Chondrocyte (in vitro differentiated cells): ENCODE measurements around the gene CFAP58. TPM values are rescaled to one million over a fixed set of nuclear protein-coding genes. Genes with fewer than 3 reads are reported as not detected.
A peak's percentile ranks its signal among the peaks of the same experiment; 100 is the strongest.

ENCODE experiments used
- DNase-seq: peaks from one replicate; pipeline ENCODE4 v3.0.0; 2021; ENCODE audit warnings: mixed read lengths, low spot score
- H3K27ac Mint-ChIP-seq: one replicate; pipeline ENCODE4 v1.8.0; 2021; ENCODE audit warnings: mild to moderate bottlenecking, moderate library complexity, mixed read lengths; ENCODE audit not compliant: unreplicated experiment
- H3K27me3 Mint-ChIP-seq: 2 replicates; pipeline ENCODE4 v1.8.0; 2021; ENCODE audit warnings: low read depth, mixed read lengths
- H3K36me3 Mint-ChIP-seq: 2 replicates; pipeline ENCODE4 v1.8.0; 2021; ENCODE audit warnings: low read depth, mixed read lengths
- H3K4me1 Mint-ChIP-seq: 2 replicates; pipeline ENCODE4 v1.8.0; 2021; ENCODE audit warnings: low read depth, mild to moderate bottlenecking, mixed read lengths
- H3K4me3 Mint-ChIP-seq: one replicate; pipeline ENCODE4 v1.8.0; 2021; ENCODE audit warnings: mild to moderate bottlenecking, moderate library complexity, mixed read lengths; ENCODE audit not compliant: unreplicated experiment
- H3K9me3 Mint-ChIP-seq: 2 replicates; pipeline ENCODE4 v1.8.0; 2021; ENCODE audit warnings: low read depth, mixed read lengths
- CTCF ChIP-seq: fragments of 200-600 bp; sonication (generic); IDR thresholded peaks from 2 replicates; pipeline ENCODE4 v1.5.0; 2021; ENCODE audit warnings: antibody characterized with exemption, mild to moderate bottlenecking, moderate library complexity
- total RNA-seq: library from RNA; stranded (reverse); gene quantifications from 3 replicates; pipeline ENCODE4 v1.2.1, GENCODE V29; 2021

Gene CFAP58
- total RNA-seq, 1 donor from 2014 or later = 0.15 TPM

- no peak for DNase-seq
- Mint-ChIP-seq H3K4me3 (no peak overlapping the region), H3K36me3 (no peaks in the 10 kb centered on the region), H3K9me3 (no peaks in the 10 kb centered on the region), H3K4me1 (peaks cover 62% of the 10 kb centered on the region), H3K27ac (no peak overlapping the region), H3K27me3 (no peaks in the 10 kb centered on the region)
- TF ChIP-seq CTCF = no peak
Measured at GRCh38 chr10:104323760-104324201, 29.9 kb upstream of the CFAP58 start.

- no peak overlapping the region for H3K4me3 Mint-ChIP-seq
- H3K36me3 Mint-ChIP-seq = no peaks in the 10 kb centered on the region
- no peak for TF ChIP-seq CTCF
- no peak overlapping the region for H3K27ac Mint-ChIP-seq
- no peak for DNase-seq
- no peaks in the 10 kb centered on the region for H3K9me3 Mint-ChIP-seq
- no peaks in the 10 kb centered on the region for H3K27me3 Mint-ChIP-seq
- peaks cover 62% of the 10 kb centered on the region for H3K4me1 Mint-ChIP-seq
Measured at GRCh38 chr10:104324221-104324686, 29.4 kb upstream of the CFAP58 start.

- no peak for DNase-seq
- Mint-ChIP-seq H3K9me3 (no peaks in the 10 kb centered on the region), H3K4me1 (peaks cover 62% of the 10 kb centered on the region), H3K27me3 (no peaks in the 10 kb centered on the region), H3K27ac (peak overlapping the region; percentile 49), H3K4me3 (no peak overlapping the region), H3K36me3 (no peaks in the 10 kb centered on the region)
- no peak for TF ChIP-seq CTCF
Measured at GRCh38 chr10:104324931-104325330, 28.7 kb upstream of the CFAP58 start.

GRCh38 chr10:104325436-104326435 is 27.9 kb upstream of the CFAP58 start:
- Mint-ChIP-seq H3K4me3 (no peak overlapping the region), H3K27me3 (no peaks in the 10 kb centered on the region), H3K4me1 (peaks cover 65% of the 10 kb centered on the region), H3K36me3 (no peaks in the 10 kb centered on the region), H3K27ac (peak overlapping the region; percentile 41), H3K9me3 (no peaks in the 10 kb centered on the region)
- no peak for DNase-seq
- TF ChIP-seq CTCF = no peak

GRCh38 chr10:104326991-104327610 is 26.5 kb upstream of the CFAP58 start:
- H3K9me3 Mint-ChIP-seq = no peaks in the 10 kb centered on the region
- H3K4me1 Mint-ChIP-seq = peaks cover 70% of the 10 kb centered on the region
- TF ChIP-seq CTCF = no peak
- H3K36me3 Mint-ChIP-seq = no peaks in the 10 kb centered on the region
- no peak overlapping the region for H3K4me3 Mint-ChIP-seq
- no peaks in the 10 kb centered on the region for H3K27me3 Mint-ChIP-seq
- peak overlapping the region; percentile 76 for H3K27ac Mint-ChIP-seq
- no peak for DNase-seq
